Natural killer cell (primary cell): ENCODE measurements around the gene COL20A1. TPM values are rescaled to one million over a fixed set of nuclear protein-coding genes. Genes with fewer than 3 reads are reported as not detected.

Source experiments
- ATAC-seq, 3 donors: fragments of 150-1000 bp in 2 of 3; fragments of 200-7000 bp in 1 of 3; cut with Tn5 transposase; 1 replicate in 1 of 3; 2 replicates in 2 of 3; pipeline ENCODE4 v1.10.0; 2021; ENCODE audit warnings: mild to moderate bottlenecking in 2 of 3, moderate library complexity in 2 of 3
- DNase-seq, 2 donors: peaks; one replicate each; pipeline versions ENCODE4 v3.0.0 to v3.0.0-alpha.2; 2013 to 2021; ENCODE audit warnings: mixed read lengths in 1 of 2
- H3K27ac ChIP-seq: one replicate; pipeline ENCODE4 v1.5.1; 2013; ENCODE audit warnings: mild to moderate bottlenecking, low read length
- H3K27me3 ChIP-seq: one replicate; pipeline ENCODE4 v1.6.1; 2013; ENCODE audit warnings: low read length; ENCODE audit not compliant: control insufficient read depth, insufficient read depth
- H3K36me3 ChIP-seq: one replicate; pipeline ENCODE4 v1.6.1; 2013; ENCODE audit warnings: low read length; ENCODE audit not compliant: control insufficient read depth, insufficient read depth
- H3K4me1 ChIP-seq: one replicate; pipeline ENCODE4 v1.6.1; 2013; ENCODE audit warnings: low read length; ENCODE audit not compliant: control insufficient read depth, insufficient read depth
- H3K4me3 ChIP-seq: one replicate; pipeline ENCODE4 v1.5.1; 2013; ENCODE audit warnings: low read length
- H3K9me3 ChIP-seq: one replicate; pipeline ENCODE4 v1.6.1; 2013; ENCODE audit warnings: low read length; ENCODE audit not compliant: control insufficient read depth, insufficient read depth
- H3K27ac Mint-ChIP-seq, 2 donors: one replicate each; pipeline ENCODE4 v1.8.0; 2022; ENCODE audit warnings: mild to moderate bottlenecking in 2 of 2, mixed read lengths in 2 of 2, moderate library complexity in 1 of 2
- H3K27me3 Mint-ChIP-seq, 2 donors: one replicate each; pipeline ENCODE4 v1.8.0; 2022; ENCODE audit warnings: low read depth in 2 of 2, mixed read lengths in 2 of 2
- H3K36me3 Mint-ChIP-seq: one replicate; pipeline ENCODE4 v1.8.0; 2022; ENCODE audit warnings: mixed read lengths
- H3K4me1 Mint-ChIP-seq, 2 donors: one replicate each; pipeline ENCODE4 v1.8.0; 2022; ENCODE audit warnings: mixed read lengths in 2 of 2
- H3K4me3 Mint-ChIP-seq: one replicate; pipeline ENCODE4 v1.8.0; 2022; ENCODE audit warnings: mild to moderate bottlenecking, moderate library complexity, mixed read lengths
- H3K9me3 Mint-ChIP-seq, 2 donors: one replicate each; pipeline ENCODE4 v1.8.0; 2022; ENCODE audit warnings: mixed read lengths in 2 of 2
- CTCF ChIP-seq: fragments of 200-600 bp; IDR thresholded peaks from one replicate; pipeline ENCODE4 v1.8.0; 2022; ENCODE audit warnings: antibody characterized with exemption
- WGBS: methylation state at CpG from one replicate; pipeline ENCODE4 v1.1.7; 2013; ENCODE audit warnings: missing lambda C conversion rate; ENCODE audit not compliant: insufficient coverage; 5-methylcytosine and 5-hydroxymethylcytosine counted together
- intact Hi-C: fragments of 100-400 bp; cut with micrococcal nuclease; formaldehyde crosslinking; loops from one replicate; pipeline ENCODE4 v1.14.2; 2022
- total RNA-seq, 4 donors: library from RNA; stranded (reverse); fragments of 120-200 nt in 1 of 4; gene quantifications; one replicate each; pipeline versions ENCODE4 v1.2.3 to v1.2.4, GENCODE V29; 2013 to 2022

The COL20A1 gene
- total RNA-seq, 3 donors from 2014 or later (not counting 1 experiment from before 2014, with no cell fraction given) = 0.12 to 0.33 TPM; not detected in 1

DNA sequence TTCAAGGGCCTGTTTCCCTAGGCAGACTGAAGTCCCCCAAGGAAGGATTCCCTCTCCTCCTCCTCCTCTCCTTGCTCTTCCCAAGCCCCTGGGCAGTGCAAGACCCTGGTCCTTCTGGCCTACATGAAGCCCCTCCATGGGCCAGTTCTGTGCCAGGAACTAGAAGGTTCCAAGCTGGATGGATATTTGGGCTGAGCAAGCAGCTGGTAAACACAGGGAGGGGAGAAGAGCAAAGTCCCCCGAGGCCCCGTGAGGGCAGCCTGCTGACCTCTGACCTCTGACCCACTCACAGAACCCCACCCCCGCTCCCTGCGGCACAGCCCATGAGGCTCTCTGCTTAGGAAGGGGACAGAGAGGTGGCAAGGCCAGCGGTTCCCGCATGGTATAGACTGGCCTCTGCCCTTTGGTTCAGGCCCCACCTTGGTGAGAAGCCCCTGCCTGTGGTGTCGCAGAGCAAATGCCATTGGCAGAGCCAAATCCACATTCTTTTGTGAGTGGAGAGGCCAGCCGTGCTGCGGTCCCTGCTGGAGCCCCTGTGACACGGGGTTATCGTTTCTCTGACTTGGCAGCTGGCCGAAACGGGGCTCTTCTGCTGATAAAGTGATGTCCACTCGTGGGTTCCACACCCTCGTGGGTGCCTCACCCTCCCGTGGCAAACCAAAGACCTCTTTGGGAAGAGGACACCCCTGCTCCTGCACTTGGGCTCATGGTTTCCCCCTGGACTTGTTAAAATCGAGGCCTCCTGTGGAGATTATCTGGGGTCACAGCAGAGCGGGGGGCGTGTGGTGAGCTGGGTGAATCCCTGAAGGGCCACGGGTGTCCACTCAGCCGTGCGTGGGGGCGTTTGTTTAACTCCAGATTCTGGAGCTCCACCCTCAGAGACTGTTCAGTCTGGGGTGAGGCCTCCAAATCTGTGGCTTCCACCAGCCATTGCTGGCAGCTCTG, 70.3 kb downstream of the COL20A1 start:
- H3K27ac Mint-ChIP-seq = no peak overlapping the region
- Histone ChIP-seq H3K9me3 (no peaks in the 10 kb centered on the region), H3K27me3 (peaks cover 21% of the 10 kb centered on the region), H3K4me3 (no peak overlapping the region), H3K4me1 (no peaks in the 10 kb centered on the region), H3K36me3 (no peaks in the 10 kb centered on the region), H3K27ac (no peak overlapping the region)
- peaks cover 5 to 9% of the 10 kb centered on the region in 2 donors for H3K27me3 Mint-ChIP-seq
- no peaks in the 10 kb centered on the region for H3K9me3 Mint-ChIP-seq
- H3K4me1 Mint-ChIP-seq = no peaks in the 10 kb centered on the region
- WGBS = 87% methylated on average over 21 of the region's 23 CpGs
- TF ChIP-seq CTCF = no peak
- ATAC-seq (no peak), DNase-seq (no peak)
- no peaks in the 10 kb centered on the region for H3K36me3 Mint-ChIP-seq
- intact Hi-C loops = no loop called here
- no peak overlapping the region for H3K4me3 Mint-ChIP-seq

- 81% methylated on average over 19 of the region's 19 CpGs for WGBS
- ATAC-seq (no peak), DNase-seq (no peak)
- Histone ChIP-seq H3K27me3 (peaks cover 21% of the 10 kb centered on the region), H3K27ac (no peak overlapping the region), H3K4me1 (no peaks in the 10 kb centered on the region), H3K9me3 (no peaks in the 10 kb centered on the region), H3K4me3 (no peak overlapping the region), H3K36me3 (no peaks in the 10 kb centered on the region)
- Mint-ChIP-seq H3K27me3 (peaks cover 5 to 9% of the 10 kb centered on the region in 2 donors), H3K4me1 (no peaks in the 10 kb centered on the region), H3K36me3 (no peaks in the 10 kb centered on the region), H3K9me3 (no peaks in the 10 kb centered on the region), H3K4me3 (no peak overlapping the region), H3K27ac (no peak overlapping the region)
- TF ChIP-seq CTCF = no peak
- intact Hi-C loops = no loop called here
Measured at GRCh38 chr20:63363981-63364561, 71.1 kb downstream of the COL20A1 start.

GRCh38 chr20:63364801-63365585, 72.0 kb downstream of the COL20A1 start:
- no peak for TF ChIP-seq CTCF
- Mint-ChIP-seq H3K4me1 (no peaks in the 10 kb centered on the region), H3K36me3 (no peaks in the 10 kb centered on the region), H3K27ac (no peak overlapping the region), H3K9me3 (no peaks in the 10 kb centered on the region), H3K4me3 (no peak overlapping the region), H3K27me3 (peaks cover 5 to 7% of the 10 kb centered on the region in 2 donors)
- no peak overlapping the region for H3K27ac ChIP-seq
- no peaks in the 10 kb centered on the region for H3K9me3 ChIP-seq
- no peak overlapping the region for H3K4me3 ChIP-seq
- ATAC-seq (no peak), DNase-seq (no peak)
- no peaks in the 10 kb centered on the region for H3K36me3 ChIP-seq
- no peaks in the 10 kb centered on the region for H3K4me1 ChIP-seq
- intact Hi-C loops = no loop called here
- 67% methylated on average over 19 of the region's 20 CpGs for WGBS
- peaks cover 18% of the 10 kb centered on the region for H3K27me3 ChIP-seq
